ENCODE data around the gene SNTB2. TPM values are rescaled to one million over a fixed set of nuclear protein-coding genes. Genes with fewer than 3 reads are reported as not detected.

Gene SNTB2
- total and polyA plus RNA-seq, 2 of the 4 experiments (the other 2 are of a cell fraction), result 23.5 to 47.5 TPM

- POLR2A ChIA-PET (ENCODE audit: unreplicated experiment), result interaction anchor here (0.7 kb wide), 1 partner anchor 203 kb away, joined by 4 read pairs; no protein-coding TSS in a partner anchor
- H3K18ac ChIP-seq (ENCODE audit: low read depth, low read length), result no peak overlapping the region
- no peak for DNase-seq
- intact Hi-C loops (cut with micrococcal nuclease), result no loop called here
- no peak overlapping the region for H3K4ac ChIP-seq (ENCODE audit: low read depth, low read length)
- no peak overlapping the region for H2AFZ ChIP-seq (replicated peaks; ENCODE audit: low read length, poor library complexity)
- no peak overlapping the region for H2BK20ac ChIP-seq (ENCODE audit: low read depth, low read length)
- H3K4me1 ChIP-seq (ENCODE audit: control insufficient read depth, insufficient read depth, low read length), result peaks cover 12% of the 10 kb centered on the region
- no peak overlapping the region for H4K8ac ChIP-seq (ENCODE audit: low read depth in 2 of 2, low read length in 2 of 2)
- TF ChIP-seq MAFK (IDR thresholded peaks at IDR 0.05; ENCODE audit: low read depth, low read length) (no peak), CEBPB (IDR thresholded peaks at IDR 0.05; ENCODE audit: low read depth, low read length) (no peak), SMC3 (IDR thresholded peaks at IDR 0.05; ENCODE audit: low read depth, low read length) (no peak), MAZ (IDR thresholded peaks at IDR 0.05; ENCODE audit: borderline replicate concordance, low read depth, low read length) (no peak), CHD1 (IDR thresholded peaks at IDR 0.05; ENCODE audit: low read depth, low read length) (no peak), FOS (IDR thresholded peaks at IDR 0.05; ENCODE audit: low read depth, low read length) (no peak), RAD21 (IDR thresholded peaks at IDR 0.05; ENCODE audit: low read length) (no peak), BHLHE40 (IDR thresholded peaks at IDR 0.05; ENCODE audit: low read depth, low read length) (no peak), USF2 (IDR thresholded peaks at IDR 0.05; ENCODE audit: low read depth, low read length) (no peak)
- TF ChIP-seq, protein P1, sequence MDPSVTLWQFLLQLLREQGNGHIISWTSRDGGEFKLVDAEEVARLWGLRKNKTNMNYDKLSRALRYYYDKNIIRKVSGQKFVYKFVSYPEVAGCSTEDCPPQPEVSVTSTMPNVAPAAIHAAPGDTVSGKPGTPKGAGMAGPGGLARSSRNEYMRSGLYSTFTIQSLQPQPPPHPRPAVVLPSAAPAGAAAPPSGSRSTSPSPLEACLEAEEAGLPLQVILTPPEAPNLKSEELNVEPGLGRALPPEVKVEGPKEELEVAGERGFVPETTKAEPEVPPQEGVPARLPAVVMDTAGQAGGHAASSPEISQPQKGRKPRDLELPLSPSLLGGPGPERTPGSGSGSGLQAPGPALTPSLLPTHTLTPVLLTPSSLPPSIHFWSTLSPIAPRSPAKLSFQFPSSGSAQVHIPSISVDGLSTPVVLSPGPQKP (IDR thresholded peaks at IDR 0.05; ENCODE audit: borderline replicate concordance, low read depth, low read length), result no peak
- TF ChIP-seq, protein P2, sequence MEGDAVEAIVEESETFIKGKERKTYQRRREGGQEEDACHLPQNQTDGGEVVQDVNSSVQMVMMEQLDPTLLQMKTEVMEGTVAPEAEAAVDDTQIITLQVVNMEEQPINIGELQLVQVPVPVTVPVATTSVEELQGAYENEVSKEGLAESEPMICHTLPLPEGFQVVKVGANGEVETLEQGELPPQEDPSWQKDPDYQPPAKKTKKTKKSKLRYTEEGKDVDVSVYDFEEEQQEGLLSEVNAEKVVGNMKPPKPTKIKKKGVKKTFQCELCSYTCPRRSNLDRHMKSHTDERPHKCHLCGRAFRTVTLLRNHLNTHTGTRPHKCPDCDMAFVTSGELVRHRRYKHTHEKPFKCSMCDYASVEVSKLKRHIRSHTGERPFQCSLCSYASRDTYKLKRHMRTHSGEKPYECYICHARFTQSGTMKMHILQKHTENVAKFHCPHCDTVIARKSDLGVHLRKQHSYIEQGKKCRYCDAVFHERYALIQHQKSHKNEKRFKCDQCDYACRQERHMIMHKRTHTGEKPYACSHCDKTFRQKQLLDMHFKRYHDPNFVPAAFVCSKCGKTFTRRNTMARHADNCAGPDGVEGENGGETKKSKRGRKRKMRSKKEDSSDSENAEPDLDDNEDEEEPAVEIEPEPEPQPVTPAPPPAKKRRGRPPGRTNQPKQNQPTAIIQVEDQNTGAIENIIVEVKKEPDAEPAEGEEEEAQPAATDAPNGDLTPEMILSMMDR (conservative IDR thresholded peaks at IDR 0.05; ENCODE audit: low read depth, low read length), result no peak
- H2BK120ac ChIP-seq (ENCODE audit: low read depth, low read length), result no peak overlapping the region
- H3K4me2 ChIP-seq (ENCODE audit: low read depth, low read length), result no peak overlapping the region
- no TSS peak for BruUV-seq (replicated peaks)
- H3K79me1 ChIP-seq (ENCODE audit: low read depth in 1 of 2, low read length in 2 of 2), result peaks cover 43 to 82% of the 10 kb centered on the region in 2 experiments
- H3K4me3 ChIP-seq (ENCODE audit: insufficient read depth, low read depth, low read length), result no peak overlapping the region
- dilution Hi-C loops (cut with HindIII; ENCODE audit: low sequenced_read_pairs, unreplicated experiment), result no loop called here
- 80% methylated on average over 3 of the region's 6 CpGs; no CpG with 5 or more reads in 1 of the 2 experiments for WGBS, 2 experiments (ENCODE audit: extremely low coverage in 2 of 2, insufficient read length in 1 of 2)
- H3K56ac ChIP-seq (ENCODE audit: extremely low read depth, insufficient read depth, low read length), result no peak overlapping the region
- no peak overlapping the region for H3K23ac ChIP-seq (ENCODE audit: low read depth, low read length)
- no peak overlapping the region for H2AK9ac ChIP-seq (replicated peaks; ENCODE audit: low read depth, low read length, poor library complexity)
- peaks cover 13% of the 10 kb centered on the region for H3K9me1 ChIP-seq (ENCODE audit: insufficient read depth, low read length)
- peaks cover 72% of the 10 kb centered on the region for H4K20me1 ChIP-seq (ENCODE audit: insufficient read depth, low read length)
- H4K91ac ChIP-seq (ENCODE audit: insufficient read depth, low read depth, low read length), result no peak overlapping the region
- H3K27me3 ChIP-seq (ENCODE audit: control insufficient read depth, insufficient read depth, low read length), result no peaks in the 10 kb centered on the region
- H3K27ac ChIP-seq (ENCODE audit: insufficient read depth, low read length), result no peak overlapping the region
- H2BK5ac ChIP-seq (ENCODE audit: low read depth, low read length, poor library complexity, severe bottlenecking), result no peak overlapping the region
- no peak overlapping the region for H2BK15ac ChIP-seq (ENCODE audit: low read depth, low read length)
- CTCF ChIA-PET, result no interaction called here
- peaks cover 56% of the 10 kb centered on the region for H3K36me3 ChIP-seq (ENCODE audit: control insufficient read depth, insufficient read depth, low read length)
- no peaks in the 10 kb centered on the region for H3K9me3 ChIP-seq (ENCODE audit: control insufficient read depth, insufficient read depth, low read length)
- H2AK5ac ChIP-seq (ENCODE audit: low read depth, low read length), result no peak overlapping the region
- H3K14ac ChIP-seq (replicated peaks; ENCODE audit: low read depth, low read length), result no peak overlapping the region
- H4K5ac ChIP-seq (ENCODE audit: low read depth, low read length), result no peak overlapping the region
- ATAC-seq (ENCODE audit: low read depth), result no peak
- in situ Hi-C loops (cut with MboI; ENCODE audit: low sequenced_read_pairs), result no loop called here
- no peak overlapping the region for H3K9ac ChIP-seq (ENCODE audit: low read depth, low read length)
These were observed 138.8 kb downstream of the SNTB2 start for GRCh38 chr16:69325784-69326171.

Data from IMR-90 (cell line).